HG03378 (cell line): ENCODE data around the gene SPX.

Experiments
- ATAC-seq: cut with Tn5 transposase; IDR thresholded peaks from one replicate; pipeline ENCODE4 v1.9.1; 2021; ENCODE audit warnings: mild to moderate bottlenecking, moderate library complexity; ENCODE audit not compliant: unreplicated experiment

The SPX gene, protein sequence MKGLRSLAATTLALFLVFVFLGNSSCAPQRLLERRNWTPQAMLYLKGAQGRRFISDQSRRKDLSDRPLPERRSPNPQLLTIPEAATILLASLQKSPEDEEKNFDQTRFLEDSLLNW

DNA sequence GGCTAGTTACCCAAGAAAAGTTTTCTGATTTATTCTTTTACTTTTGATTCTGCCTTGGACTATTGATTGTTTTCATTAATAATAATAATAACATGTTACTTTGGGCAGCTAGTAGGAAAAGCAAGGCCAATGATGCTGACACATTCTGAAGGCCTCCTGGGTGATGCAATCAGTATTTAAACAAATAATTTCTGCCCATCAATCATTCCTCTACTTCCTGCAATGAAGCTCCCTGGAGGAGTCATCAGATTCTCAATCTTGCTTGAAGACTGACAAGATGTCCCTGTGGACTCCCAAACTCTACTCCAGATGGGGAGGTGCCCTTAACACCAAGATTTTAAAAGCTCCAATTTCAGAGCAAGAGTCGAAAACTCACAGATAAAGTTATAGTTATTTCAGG, at the start of gene SPX:
SPX (plus strand) TSS at position 244 of the 400 bp plus-strand sequence. CDS start 177 bp downstream, outside the sequence.
- ATAC-seq, result no peak

DNA sequence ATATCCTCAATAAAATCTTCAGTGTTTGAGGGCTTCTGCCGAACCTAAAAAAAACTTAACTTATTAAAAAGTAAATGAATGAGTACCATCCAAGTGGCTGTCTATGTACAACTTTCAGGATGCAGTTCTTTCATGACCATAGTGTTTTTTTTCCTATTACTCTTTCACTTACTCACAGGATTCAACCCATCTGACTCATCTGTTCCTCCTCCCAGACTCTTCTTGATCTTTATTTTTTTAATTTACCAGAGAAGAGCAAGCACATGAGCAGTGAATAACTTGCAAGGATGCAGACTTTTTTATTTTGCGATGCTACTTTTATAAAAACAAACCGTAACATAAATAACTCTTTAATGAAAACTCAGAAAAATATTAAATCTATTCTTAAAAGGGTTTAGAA, 49.1 kb upstream of the SPX start:
- ATAC-seq, result no peak

DNA sequence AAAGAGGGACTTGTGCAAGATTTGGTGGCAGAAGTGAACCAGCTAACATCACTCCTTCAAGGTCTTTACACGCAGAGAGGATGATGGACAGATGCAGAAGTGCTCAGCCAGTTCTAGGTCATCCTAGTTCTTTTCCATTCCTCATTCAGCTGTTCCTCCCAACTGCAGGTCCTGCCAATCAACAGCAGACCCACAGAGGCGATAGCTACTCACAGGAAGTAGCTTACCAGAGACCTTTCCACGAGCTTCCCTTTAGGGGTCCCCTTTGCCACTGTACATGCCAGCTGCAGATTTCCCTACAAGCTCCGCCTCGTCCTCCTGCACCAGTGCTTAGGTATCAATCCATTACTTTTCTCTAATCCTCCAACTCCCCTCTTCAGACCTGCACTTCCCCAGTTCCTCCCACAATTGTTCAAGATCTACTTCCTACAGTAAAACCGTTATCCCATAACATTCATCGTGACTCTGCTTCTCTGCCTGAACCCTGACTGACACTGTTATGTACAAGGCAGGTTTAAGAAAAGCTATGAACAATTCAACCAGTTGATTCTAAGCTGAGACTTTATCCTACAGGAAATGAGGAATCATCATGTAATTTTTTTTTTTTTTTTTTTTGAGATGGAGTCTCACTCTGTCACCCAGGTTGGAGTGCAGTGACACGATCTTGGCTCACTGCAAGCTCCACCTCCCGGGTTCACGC, 47.2 kb upstream of the SPX start:
- ATAC-seq, result no peak

DNA sequence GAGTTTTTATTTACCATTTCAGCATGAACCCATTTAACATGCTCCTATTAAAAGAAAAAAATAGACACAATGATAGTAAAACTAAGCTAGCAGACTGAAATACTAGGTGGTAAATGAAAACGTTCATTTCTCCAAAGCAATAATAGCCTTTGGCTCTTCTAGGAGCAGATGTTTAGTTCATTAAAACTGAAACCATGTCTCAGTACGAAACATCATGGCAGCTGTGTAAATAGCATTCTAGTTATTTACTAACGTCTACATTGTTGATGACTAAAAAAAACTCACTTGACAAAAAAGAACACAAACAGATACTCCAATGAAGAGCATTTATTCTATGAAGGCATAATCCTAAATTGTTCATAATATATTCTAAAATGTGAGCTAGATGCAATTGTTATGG, 42.6 kb upstream of the SPX start:
- ATAC-seq, result no peak

DNA sequence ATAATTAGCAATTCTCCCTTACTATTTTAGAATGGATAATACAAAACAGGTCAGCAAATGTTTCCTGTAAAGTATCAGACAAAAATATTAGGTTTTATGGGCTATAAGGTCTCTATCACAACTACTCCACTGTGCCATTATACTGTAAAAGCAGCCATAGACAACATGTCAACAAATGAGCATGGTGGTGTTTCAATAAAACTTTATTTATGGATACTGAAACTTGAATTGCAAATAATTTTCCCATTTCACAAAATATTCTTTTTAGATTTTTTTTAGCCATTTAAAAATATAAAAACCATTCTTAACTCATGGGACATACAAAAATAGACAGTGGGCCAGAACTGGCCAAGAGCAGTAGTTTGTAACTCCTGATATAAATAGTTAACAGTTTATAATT, 40.1 kb upstream of the SPX start:
- ATAC-seq, result no peak

DNA sequence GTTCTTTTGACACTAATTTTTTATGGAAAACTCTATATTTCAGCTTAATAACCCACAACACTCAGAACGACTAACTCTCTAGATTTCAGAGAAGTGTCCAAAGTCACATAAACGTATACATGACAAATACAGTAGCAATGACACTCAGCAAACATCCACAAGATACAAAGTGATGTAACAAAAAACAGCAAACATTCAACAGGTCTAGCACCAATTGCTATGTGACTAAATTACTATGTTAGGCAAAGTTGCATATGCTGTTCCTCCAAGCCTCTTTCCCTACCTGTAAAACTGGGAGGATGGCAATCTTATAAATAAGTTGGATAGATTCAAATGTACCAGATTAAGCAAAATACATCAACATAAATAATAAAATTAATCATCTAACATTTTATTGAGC, 26.3 kb upstream of the SPX start:
- ATAC-seq, result no peak

DNA sequence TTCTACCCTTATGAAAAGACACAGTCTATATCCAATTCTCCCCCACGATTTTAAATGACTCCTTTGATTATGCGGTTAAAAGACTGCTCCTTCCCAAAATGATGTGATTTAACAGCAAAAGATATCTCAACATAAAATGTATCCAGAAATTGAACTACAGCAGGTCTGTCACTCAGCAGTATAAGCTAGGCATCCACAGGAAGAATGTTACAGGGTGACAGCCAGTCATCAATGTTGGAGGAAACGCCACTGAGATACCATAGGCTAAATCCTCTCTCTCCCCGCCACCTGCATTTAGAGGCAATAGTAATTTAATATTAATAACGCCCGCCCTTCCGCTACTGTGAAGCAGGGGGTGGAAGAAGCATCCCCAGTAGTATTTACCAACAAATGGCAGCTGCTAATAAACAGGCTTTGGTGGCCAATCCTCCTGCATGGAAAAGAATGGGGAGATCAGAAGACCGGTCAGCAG, 25.3 kb upstream of the SPX start:
- peak; percentile 4 for ATAC-seq

DNA sequence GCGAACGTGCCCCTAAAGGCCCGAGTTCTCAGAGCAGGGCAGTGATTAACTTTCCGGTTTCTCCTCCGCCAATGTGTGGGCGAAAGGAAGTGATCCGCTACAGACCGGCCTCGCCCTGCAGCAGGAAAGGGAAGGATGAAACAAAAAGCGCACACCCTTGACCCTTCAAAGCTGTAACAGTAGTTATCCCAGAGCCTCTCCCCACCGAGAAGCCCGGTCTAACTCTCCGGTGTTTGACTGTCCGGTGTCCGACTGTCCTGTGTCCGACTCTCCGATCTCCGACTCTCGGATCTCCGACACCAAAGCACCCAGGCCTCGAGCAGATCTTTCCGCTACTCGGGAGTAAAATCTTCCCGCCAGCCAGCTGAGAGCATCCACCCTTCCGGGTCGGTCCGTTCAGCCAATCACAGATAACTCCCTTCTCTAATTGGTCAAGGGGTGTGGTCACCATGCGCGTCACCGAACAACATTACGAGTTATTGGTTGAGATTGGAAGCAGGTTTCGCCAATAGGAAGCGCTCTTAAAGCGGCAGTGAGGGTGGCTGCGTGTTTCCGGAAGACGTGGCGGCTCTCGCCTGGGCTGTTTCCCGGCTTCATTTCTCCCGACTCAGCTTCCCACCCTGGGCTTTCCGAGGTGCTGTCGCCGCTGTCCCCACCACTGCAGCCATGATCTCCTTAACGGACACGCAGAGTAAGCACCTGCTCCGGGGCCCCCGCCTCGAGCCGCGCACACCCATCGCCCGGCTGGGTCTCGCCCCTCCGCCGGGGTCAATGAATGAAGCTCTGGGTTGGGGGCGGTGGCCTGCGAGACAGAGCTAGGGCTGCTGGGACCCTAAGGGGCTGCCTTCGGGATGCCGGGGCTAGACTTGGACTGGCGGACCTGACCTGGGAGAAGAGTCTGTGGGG, 24.6 kb upstream of the SPX start, which contains the start of the genes GOLT1B and RECQL:
GOLT1B (plus strand) TSS at position 532 of the 906 bp plus-strand sequence; CDS start at position 667, 135 bp downstream.
RECQL (minus strand) TSS at position 378 of the 906 bp plus-strand sequence. CDS start 2,065 bp downstream, outside the sequence.
- peak; percentile 100 for ATAC-seq

DNA sequence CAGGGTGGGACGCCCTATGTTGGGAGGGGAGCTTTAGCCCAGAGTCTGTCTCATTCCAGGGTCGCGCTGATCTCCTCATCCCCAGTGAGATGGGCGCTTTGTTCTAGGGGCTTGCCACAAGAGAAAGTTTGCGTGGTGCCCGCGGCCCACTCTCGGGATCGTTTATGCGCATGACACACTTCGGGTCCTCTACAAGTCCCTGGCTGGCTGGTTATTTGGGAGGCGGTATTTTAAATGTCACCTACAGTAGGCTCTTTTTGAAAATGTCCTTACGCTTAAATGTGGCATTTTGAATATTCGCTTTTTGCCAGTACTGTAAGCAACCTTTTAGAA, 24.0 kb upstream of the SPX start:
- ATAC-seq, result no peak

DNA sequence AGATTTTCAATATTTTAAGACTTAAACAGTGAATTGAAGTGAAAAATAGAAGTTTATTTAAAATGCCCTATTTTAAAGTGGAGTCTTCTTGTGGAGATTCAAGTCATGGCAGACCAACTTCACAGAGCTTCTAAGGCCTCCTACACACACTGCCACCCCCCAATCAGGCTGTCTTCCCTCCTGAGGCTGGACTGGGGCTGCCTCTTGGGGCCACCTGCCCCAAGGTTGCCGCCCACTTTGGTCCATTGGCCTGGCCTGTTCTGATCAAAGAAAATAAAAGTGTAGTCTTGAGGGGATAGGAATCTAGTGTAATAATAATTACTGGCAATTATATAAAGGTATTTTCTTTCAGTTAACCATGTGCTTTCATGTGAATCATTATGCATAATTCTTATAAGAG, 23.2 kb upstream of the SPX start:
- no peak for ATAC-seq

DNA sequence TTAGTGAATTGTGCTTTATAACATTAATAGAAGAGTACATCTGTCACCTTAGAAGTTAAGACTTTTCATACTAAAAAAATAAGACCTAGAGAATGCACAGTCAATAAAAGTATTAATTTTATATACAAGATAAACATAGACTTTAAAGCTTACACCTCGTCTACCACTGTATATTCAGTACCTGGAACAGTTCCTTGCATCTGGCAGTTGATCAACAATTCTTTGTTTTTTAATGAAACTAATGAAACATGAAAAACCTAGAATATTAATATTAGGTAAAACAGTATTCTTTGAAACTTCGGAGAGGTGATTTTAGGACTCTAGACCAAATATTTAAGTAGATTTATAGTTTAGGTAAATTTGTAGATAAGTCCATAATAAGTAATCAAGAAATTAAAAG, 20.2 kb upstream of the SPX start:
- ATAC-seq, result no peak

DNA sequence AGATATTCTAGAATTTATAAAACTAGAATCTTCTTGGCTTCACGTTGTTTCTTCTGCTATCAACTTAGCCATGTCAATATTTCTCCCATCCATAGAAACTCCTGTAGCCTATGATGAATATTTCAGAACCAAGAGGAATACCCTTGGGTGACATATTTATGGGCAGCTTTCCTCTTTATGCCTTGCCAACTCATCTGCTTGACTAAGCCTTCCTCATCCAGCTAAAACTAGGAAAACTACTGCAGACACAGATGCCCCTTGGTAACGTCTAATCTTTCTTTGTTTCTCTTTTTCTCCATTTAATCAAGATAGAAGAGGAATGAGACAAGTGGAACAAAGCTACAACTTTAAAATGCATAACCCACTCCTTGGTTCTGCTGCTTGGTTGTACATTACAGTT, 18.2 kb upstream of the SPX start:
- ATAC-seq, result no peak

DNA sequence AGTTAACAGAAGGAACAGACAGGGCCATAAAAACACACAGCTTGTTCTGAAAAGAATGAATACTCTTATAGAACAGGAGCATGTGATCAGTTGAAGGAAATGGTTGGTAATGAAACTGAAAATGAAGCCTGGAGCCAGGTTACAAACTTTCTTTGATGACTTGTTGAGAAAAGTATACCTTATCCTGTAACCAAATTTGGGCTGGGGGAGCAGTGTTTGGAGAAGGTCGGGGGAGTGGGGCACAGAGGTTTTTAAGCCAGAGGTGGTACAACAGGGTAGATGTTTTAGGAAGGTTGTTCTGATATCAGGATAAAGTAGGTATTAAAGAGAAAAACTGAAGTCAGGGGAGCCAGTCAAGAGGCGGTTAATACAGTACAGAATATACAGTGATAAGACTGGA, 16.3 kb upstream of the SPX start:
- ATAC-seq, result peak; percentile 94

DNA sequence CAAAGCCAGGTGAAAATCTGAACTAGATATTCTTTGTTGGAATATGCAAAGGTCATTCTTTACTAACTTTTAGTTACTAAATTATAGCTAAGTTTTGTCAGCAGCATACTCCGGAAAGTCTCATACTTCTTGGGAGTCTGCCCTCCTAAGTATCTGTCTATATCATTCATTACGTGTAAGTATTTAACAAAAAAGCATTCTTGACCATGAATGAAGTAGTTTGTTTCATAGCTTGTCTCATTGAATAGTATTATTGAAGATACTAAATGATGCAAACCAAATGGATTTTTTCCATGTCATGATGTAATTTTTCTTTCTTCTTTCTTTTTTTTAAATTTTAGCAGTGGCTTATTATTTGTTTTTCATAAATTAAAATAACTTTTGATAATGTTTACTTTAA, 9.8 kb upstream of the SPX start:
- no peak for ATAC-seq

DNA sequence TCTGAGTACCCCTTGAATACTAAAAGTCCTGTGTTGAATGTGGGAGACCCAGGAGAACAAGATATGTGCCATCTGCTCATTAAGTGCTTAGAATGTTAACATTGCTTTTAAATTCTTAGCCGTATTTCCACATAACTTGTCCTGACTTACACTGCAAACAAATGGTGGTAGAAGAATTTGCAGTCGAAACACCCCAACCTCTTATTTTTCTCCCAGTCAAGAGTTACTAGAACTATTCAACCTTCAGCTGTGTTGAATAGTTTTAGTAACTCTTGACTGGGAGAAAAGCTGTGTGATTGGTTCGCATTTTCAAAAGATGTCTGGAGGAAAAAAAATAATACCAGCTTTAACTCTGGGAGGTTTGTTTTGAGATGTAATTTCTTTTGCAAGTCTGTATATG, 7.6 kb upstream of the SPX start:
- no peak for ATAC-seq

DNA sequence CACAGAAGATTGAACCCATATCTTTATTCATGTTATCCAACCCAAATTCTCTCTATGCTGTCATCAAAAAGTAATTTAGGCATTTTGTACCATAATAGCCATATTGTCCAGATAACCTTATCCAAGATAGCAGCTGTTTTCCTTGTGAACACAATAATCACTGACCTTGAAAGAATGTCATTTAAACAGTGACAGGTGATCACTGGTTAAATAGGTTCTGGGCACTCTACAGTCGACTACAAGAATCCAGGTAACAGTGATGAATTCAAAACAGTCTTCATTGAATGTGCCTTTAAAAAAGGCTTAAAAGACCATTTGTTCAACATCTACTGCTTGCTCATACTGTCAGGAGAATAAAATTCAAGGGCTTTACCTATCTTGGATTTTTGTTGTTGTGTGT, 4.6 kb upstream of the SPX start:
- no peak for ATAC-seq

DNA sequence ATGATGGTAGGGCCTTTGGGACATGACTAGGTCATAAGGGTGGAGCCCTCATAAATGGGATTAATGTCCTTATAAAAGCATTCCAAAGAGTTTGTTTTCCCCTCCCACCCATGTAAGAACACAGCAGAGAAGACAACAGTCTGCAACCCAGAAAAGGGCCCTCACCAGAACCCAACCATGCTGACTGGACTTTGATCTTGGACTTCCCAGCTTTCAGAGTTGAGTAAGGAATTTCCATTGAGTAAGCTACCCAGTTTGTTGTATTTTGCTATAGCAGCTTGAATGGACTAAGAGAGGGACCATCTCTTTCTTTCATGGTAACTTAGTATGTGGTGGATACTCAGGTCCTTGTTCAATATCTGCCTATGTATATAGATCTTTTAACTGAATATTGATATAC, 2.9 kb upstream of the SPX start:
- ATAC-seq, result no peak

DNA sequence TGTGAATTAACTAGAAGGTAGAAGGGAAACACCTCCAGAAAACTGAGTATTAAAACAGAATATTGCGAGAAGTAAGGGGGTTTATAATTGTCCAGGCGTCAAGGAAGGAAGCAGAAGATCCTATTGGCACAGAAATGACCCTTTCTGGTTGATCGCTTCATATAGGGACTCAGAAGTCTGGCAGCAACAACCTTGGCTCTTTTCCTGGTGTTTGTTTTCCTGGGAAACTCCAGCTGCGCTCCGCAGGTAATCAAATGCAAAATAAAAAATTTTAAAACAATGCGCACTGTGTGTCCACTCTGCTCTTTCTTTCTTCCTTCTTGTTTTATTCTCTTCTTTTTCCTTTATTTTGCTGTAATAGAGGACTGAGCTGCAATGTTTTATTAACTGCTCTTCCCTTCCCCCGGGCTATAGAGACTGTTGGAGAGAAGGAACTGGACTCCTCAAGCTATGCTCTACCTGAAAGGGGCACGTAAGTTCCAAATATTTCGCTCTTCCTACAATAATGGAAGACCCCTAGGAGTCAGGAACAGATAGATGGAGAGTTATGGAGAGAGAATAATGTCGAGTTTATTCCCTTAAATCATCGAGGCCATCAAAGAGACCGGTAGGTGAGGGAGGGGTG, 737 bp downstream of the SPX start:
- no peak for ATAC-seq

DNA sequence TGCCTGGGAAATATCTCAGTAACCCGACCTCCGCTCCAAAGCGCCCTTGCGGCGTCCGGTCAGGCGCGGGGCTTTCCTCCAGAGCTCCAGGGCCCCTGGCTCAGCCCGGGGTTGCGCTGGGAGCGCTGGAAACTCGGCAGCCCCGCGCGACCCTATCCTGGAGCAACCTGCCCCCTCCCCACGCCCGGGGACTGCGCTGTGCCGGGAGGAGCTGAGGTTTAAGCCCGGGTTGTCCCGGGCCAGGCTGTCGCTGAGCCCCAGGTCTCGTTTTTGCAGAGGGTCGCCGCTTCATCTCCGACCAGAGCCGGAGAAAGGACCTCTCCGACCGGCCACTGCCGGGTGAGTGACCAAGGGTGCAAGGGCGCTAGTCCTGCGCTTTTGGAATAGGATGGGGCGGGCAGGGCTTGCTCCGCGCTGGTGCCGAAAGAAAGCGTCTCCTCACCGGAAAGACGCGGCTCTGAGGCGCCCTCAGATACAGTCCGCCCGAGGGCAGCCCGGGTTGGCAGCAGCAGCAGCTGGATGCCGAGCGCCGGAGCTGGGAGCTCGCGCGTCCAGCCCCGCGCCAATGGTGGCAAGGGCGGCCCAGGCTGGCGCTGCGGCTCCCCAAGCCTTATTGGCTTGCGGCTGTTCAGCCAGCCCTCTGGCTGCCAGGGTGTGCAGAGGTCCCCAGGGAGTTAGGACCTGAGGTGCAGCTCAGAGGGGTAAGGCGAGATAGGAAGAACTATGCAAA, 1.5 kb downstream of the SPX start:
- ATAC-seq, result peak; percentile 92

DNA sequence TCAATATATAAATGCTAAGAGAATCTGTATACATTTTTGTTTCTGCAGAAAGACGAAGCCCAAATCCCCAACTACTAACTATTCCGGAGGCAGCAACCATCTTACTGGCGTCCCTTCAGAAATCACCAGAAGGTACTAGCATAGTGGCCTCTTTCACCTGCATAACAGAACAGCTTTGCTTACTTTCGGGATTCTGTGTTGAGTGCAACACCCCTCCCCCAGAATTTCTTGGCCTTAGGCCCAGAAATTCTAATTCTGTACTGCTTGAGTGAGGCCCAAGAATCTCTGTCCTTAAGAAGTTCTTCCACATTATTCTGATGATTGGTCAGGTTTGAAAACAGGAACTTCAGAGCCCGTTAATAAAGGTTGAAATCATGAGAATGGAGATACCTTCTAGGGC, 2.9 kb downstream of the SPX start:
- ATAC-seq, result no peak

DNA sequence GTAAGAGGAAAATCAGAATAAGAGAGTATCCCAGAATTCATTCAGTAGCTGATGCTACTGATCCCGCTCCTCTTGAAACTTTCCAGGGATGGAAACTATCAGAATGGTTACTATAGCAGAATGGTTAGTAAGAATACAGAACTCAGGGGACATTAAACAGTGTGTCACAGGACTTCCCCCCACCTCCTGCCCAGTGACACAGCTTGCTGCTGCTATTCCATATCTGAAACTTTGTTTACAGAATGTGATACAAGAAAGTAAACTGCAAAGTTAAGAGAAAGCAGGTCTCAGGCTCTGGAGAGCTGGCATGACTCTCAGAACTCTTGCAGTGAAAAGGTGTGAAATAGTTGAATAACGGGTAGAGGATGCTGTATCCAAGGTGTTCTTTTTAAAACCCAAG, 3.4 kb downstream of the SPX start:
- no peak for ATAC-seq
